UCSD-AML1 (cell line): ENCODE results near the gene NAV2.

Experiments used
- DNase-seq: peaks from one replicate; lab custom pipeline; 2025; ENCODE audit not compliant: unreplicated experiment; lab: John Stamatoyannopoulos, UW

Gene NAV2

DNA sequence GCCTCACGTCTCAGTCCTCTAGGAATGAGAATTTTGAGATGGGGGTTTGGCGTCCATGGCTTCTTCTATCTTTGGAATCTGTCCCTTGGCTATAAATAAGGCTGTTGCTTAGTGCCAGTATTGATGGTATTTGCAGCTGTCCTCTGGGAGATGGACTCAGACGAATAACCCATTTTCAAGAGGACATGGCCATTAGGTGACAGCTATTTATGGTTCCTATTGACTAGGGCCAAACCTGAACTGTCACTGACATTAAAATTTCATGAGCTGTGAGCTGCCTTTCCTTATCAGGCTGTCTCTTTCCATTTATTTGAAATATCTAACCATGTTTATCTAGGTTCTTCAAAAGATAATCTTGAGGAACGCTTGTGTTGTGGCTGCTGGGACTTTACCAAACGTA is 92.7 kb downstream of the NAV2 start:
- no peak for DNase-seq

DNA sequence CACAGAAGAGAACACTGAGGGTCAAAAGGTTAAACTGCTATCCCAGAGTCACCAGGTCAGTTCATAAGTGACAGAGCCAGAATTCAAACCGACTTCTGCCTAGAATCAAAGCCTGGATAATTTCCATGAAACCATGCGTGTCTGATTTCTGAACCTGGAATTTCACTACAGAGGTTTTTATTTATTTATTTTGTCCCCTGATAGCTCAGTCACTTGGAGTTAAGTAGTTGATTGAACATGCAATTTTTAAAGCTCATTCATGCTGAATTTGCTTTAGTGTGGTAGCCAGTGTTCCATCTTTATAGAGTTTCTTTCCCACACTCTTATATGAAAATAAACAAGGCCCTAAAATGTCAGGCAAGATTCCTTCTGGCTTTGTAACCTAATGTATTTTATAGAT is 93.2 kb downstream of the NAV2 start:
- no peak for DNase-seq

DNA sequence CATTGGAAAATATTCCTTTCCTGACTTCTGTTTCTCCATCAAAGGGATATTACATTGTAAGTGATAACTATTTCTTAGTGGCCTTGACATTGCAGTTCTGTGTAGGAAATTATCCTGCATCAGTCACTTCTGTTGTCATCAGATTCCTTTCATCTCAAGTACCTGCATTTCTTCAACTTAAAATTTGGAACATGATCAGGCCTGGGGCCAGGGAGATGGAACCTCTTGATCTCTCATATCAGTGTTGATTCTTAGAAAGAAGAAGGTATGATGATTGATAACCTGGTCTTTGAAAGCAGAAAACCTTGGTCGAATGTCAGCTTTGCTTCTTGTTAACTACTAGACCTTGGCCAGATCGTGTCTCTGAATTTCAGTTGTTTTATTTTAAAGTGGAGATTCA is 93.6 kb downstream of the NAV2 start:
- DNase-seq, result no peak

DNA sequence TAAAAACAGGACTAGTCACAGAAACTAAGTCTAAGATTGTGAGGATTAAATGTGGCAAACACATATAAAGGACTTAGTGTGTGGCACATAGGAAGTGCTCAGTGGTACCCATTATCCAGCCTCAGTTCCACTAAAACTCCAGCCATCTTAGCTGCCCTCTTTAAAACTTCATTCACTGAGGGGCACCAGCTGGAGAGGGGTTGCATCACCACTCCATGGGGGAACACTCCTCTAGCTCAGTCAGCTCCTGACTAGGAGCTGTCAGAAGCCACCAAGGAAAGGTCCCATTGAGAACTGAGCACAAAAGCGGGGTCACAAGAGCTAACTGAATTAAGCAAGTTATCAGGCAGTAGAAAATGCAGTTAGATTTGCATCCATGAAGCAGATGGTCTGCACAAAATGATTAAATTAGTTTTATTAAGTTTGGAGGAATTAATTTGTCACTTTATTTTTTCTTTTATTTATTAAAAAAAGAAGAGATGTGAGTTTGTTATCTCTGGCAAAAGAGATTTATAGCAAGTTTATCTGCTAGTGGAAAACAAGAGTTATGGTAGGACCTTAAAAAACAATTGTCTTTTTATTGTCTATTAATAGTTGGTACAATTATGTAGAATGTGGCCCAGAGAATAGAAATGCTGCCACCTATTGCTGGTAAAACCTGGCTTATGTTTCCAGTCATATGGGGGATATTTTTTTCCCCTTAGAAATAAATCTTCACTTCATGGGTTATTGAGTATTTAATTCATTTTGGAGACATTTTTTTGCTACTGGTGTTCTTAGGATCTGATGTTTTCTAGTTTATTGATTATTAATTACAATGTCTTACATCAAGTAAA is 95.7 kb downstream of the NAV2 start:
- no peak for DNase-seq

GRCh38 chr11:19810852-19811251 is 98.2 kb downstream of the NAV2 start:
- no peak for DNase-seq

- DNase-seq, result no peak
Measured at GRCh38 chr11:19811380-19811779, 98.7 kb downstream of the NAV2 start.

DNA sequence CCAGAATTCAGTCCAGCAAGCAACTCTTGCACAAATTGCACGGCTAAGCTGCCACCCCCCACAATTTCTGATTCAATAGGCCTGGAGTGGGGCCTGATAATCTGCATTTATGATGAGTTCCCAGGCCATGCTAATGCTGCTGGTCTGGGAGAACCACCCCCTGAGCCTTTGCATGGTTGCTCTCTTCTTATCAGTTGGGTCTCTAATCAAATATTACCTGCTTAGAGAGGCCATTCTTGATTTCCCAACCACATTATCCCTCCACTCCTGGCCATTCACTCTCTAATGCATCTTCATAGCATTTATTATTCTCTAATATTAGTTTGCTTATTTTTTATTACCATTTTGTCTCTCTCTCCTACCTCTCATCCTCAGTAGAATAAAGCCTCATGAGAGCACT is 99.5 kb downstream of the NAV2 start:
- DNase-seq, result no peak

- DNase-seq, result no peak
Measured at GRCh38 chr11:19812710-19813109, 100.1 kb downstream of the NAV2 start.

- no peak for DNase-seq
Measured at GRCh38 chr11:19813158-19813879, 100.7 kb downstream of the NAV2 start.

DNA sequence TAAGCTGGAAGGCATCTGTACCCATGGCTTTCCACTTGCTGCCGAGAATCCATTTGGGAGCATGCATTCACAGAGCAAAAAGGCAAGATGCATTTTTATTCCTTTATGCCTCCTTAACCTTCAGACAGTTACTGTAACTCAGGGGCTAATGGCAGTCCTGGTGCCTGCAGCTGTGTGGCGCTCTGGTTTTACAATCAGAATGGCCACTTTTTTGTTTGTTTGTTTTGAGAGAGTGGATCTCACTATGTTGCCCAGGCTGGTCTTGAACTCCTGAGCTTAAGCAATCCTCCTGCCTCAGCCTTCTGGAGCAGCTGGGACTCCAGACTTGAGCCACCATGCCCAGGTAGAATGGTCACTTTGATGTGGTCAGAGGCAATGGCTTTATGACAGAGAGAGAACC is 101.8 kb downstream of the NAV2 start:
- no peak for DNase-seq

DNA sequence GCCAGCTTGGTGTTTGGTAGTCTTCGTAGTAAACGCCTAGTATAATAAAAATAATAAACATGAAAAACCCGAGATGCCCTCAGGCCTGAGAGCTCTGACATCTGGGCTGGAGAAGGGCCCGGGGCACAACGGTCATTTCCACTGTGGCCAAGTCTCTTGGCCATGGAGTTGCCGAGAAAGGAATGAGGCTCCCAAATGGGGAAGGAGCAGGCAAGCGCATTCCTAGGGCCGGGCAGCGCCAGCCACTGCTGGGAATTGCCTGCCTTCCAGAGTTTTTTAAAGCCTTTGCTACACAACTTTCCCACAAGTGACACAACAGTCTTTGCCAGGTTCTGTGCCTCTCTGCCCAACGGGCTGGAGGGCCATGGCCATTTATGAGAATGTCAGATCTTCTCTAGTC is 103.4 kb downstream of the NAV2 start:
- DNase-seq, result no peak

DNA sequence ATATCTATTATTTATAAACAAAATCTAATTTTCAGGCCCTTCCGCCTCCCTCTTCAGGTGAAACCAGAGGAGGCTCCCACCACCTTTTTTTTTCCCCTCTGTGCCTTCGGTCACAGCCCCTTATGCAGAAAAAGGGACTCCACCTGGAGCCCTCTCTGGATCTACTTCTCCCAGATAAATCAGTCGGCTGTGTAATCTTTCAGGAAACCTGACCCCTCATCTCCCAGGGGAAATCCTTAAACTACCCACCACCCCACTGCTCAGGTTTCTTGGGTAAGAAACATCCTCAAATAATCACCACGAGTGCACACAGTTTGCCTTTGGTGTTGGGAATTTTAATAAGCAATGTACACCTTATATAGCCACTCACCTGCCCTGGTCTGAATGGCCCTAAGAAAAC is 104.2 kb downstream of the NAV2 start:
- DNase-seq, result no peak

DNA sequence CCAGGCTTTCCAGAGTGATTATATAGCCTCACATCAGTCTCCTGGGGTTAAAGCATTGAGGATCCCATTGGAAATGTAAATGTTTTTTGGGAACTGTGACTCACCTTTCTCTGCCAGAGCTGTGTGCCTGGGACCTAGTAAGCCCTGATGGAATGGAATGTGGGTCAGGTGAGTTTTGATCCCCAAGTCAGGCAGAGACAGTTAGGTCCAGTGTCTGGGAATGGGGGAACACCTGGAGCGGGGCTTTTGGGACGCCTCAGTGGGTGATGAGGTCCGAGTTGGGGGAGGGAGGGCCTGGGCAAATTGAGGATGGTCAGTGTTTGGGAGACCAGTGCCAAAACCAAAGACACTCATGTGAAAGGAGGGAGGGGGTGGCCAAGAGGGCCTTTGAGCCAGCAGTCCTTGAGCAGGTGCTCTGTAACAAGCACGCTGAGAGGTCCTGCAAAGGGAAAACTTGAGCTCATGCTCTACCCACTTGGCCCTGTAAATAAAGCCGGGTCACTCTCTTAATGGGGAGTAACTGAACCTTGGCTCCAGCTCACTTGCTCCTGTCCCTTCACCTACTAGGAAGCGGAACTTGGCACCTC is 104.7 kb downstream of the NAV2 start:
- DNase-seq, result no peak

DNA sequence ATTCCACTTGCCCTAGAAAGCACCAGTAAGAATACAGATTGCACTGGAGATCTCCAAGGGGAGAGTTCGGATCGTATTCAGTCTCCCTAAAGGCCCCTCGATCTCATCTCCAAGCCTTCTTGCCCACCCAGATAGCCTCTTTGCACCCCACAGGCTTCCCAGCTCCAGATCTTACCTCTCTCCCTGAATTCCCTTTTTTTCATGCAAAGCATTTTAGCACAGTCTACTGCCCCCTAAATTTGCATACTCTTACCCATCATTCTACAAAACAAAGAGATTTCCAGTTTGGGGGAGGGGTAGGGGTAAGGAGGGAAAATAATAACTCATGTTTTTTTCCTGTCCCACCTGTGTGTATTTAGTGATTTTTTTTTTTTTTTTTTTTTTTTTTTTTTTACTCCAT is 105.2 kb downstream of the NAV2 start:
- DNase-seq, result no peak

DNA sequence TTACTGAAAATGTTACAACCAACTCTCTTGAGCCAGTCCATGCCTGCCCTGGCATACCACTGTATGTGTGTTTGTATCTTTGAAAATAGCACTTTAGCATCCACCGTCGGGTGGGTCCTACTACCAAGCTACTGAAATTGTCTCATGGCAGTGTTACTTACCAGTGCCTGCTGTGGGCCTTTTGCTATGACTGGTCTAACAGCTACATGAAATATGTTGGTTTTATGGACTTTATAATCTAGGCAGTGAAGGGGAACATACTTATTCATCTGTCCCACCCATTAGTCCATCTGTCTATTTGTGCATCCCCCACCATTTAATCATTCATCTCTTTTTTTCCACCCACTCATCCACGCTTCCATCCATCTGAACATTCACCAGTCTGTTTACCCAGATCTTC is 106.0 kb downstream of the NAV2 start:
- DNase-seq, result no peak

GRCh38 chr11:19819148-19819547 is 106.5 kb downstream of the NAV2 start:
- no peak for DNase-seq

- DNase-seq, result no peak
Measured at GRCh38 chr11:19820100-19820499, 107.5 kb downstream of the NAV2 start.

DNA sequence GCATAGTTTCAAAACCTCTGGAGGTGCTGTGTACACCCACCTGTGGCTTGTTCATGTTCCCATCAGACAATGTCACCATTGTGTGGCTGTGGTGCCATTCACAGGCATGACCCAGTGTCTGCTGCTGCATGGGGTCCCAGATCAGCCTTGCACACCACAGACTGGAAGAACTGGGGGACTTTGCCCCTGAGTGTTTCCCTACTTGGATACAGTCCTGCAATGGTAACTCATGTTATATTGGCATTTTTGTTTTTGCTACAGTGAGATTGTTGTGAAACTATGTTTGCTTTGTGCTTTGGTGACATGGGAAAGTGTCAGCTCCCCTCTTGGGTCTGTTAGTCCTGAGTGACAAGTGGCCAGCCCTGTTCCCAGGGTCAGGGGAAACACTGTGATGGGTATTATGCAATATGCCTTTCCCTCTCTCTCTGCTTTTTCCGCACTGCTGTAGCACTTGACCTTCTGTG is 108.8 kb downstream of the NAV2 start:
- no peak for DNase-seq

DNA sequence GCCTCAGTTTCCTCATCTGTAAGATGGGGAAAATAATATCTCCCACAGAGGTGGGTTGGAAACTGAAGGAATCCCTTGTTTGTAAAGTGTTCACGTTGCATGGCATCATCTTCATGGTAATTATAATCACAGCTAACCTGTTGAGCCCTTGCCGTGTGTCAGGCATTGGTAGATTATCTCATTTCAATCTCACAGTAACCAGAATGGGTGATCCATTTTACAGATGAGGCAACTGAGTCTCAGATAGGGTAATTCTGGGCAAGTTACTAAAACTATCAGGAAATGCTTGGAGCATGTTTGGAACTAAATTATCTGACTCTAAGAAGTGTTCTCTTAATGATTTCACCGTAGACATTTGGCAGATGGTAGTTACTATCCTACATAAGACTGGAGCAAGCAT is 109.4 kb downstream of the NAV2 start:
- no peak for DNase-seq

GRCh38 chr11:19822531-19822930 is 109.9 kb downstream of the NAV2 start:
- DNase-seq, result no peak

GRCh38 chr11:19826606-19827005 is 114.0 kb downstream of the NAV2 start:
- DNase-seq, result no peak
